Ectodermal cell (in vitro differentiated cells): ENCODE data around the gene FUBP3.

Experiments used
- H3K27ac ChIP-seq: 2 replicates; pipeline ENCODE4 v1.7.0; 2013; ENCODE audit warnings: mild to moderate bottlenecking, low read depth, low read length; ENCODE audit not compliant: insufficient read depth, poor library complexity, severe bottlenecking
- H3K27me3 ChIP-seq: 2 replicates; pipeline ENCODE4 v1.7.0; 2013; ENCODE audit warnings: mild to moderate bottlenecking, low read length; ENCODE audit not compliant: insufficient read depth, control insufficient read depth, poor library complexity, severe bottlenecking
- H3K36me3 ChIP-seq: one replicate; pipeline ENCODE4 v1.7.0; 2013; ENCODE audit warnings: low read length; ENCODE audit not compliant: control insufficient read depth, insufficient read depth
- H3K4me1 ChIP-seq: one replicate; pipeline ENCODE4 v1.7.0; 2013; ENCODE audit warnings: low read length; ENCODE audit not compliant: control insufficient read depth, insufficient read depth
- H3K4me3 ChIP-seq: 2 replicates; pipeline ENCODE4 v1.7.0; 2013; ENCODE audit warnings: low read depth, low read length, control low read depth; ENCODE audit not compliant: insufficient read depth
- H3K9me3 ChIP-seq: 2 replicates; pipeline ENCODE4 v1.7.0; 2013; ENCODE audit warnings: mild to moderate bottlenecking, low read length, moderate library complexity; ENCODE audit not compliant: control insufficient read depth
- WGBS, 2 experiments: methylation state at CpG; one replicate each; pipeline ENCODE4 v1.1.7; 2013; ENCODE audit warnings: missing lambda C conversion rate in 2 of 2; 5-methylcytosine and 5-hydroxymethylcytosine counted together

The FUBP3 gene

DNA sequence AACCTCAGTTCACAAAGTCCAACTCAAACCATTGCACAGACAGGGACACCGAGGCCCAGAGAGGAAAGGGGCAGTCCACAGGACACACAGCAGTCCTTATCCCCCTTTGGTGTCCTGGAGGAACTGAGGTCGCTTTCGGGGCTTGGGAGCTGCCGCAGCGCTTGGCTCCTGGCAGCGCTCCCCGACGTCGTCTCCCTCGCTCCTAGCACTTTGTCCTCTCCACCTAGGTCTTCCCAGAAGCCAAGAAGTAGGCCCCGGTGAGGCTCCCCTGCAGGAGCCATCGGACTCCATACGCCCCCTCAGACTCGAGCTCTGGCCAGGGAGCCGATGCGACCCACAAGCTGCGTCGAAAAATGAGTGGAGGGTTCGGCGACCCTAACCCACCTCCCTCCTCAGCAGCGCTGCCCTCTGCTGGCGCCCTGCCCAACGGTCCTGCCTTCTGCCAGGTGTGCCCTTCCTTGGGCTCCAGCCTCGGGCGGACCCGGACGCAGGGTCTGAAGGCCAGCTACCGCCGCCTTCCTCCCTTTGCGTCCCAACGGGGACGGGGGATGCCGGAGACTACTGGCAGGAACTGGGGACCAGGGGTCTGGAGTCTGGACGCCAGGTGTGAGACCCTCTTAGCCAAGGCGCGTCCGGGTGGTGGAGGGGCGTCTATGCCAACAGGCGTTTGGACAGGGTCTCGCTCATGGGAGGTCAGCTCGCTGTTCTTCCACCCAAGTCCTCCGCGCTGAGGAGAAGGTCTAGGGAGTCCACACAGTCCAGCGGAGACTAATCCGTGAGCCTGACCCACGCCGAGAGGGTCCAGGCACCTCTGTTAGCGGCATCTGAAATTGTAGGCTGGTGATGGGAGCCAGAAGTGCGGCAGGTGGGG lies 83.0 kb downstream of the FUBP3 start:
- Histone ChIP-seq H3K4me1 (peaks cover 52% of the 10 kb centered on the region), H3K4me3 (no peak overlapping the region)
- 6% methylated on average over 49 of the region's 49 CpGs for WGBS, 2 experiments

DNA sequence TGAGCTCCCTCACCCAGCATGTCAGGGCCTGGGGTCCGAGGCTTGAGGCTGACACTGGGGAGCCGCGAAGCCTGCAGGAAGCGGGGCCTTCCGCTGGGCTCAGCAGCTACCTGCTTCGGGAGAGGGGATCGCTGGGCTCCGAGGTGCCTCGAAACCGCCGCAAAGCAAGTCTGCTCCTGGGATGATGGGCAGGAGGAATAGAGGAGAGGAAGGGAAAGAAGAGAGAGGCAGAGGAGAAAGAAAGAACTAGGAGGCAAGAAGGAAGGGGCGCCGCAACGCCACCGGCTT lies 83.5 kb downstream of the FUBP3 start:
- Histone ChIP-seq H3K9me3 (no peaks in the 10 kb centered on the region), H3K4me3 (peak overlapping the region; percentile 12), H3K27me3 (peaks cover 100% of the 10 kb centered on the region), H3K36me3 (no peaks in the 10 kb centered on the region), H3K27ac (no peak overlapping the region), H3K4me1 (peaks cover 52% of the 10 kb centered on the region)
- 3 to 4% methylated on average over 15 of the region's 15 CpGs for WGBS, 2 experiments

More for the DNA sequence above, 83.0 kb downstream of the FUBP3 start:
- H3K36me3 ChIP-seq = no peaks in the 10 kb centered on the region
- H3K27me3 ChIP-seq = peaks cover 100% of the 10 kb centered on the region
- H3K9me3 ChIP-seq = no peaks in the 10 kb centered on the region
- H3K27ac ChIP-seq = no peak overlapping the region

DNA sequence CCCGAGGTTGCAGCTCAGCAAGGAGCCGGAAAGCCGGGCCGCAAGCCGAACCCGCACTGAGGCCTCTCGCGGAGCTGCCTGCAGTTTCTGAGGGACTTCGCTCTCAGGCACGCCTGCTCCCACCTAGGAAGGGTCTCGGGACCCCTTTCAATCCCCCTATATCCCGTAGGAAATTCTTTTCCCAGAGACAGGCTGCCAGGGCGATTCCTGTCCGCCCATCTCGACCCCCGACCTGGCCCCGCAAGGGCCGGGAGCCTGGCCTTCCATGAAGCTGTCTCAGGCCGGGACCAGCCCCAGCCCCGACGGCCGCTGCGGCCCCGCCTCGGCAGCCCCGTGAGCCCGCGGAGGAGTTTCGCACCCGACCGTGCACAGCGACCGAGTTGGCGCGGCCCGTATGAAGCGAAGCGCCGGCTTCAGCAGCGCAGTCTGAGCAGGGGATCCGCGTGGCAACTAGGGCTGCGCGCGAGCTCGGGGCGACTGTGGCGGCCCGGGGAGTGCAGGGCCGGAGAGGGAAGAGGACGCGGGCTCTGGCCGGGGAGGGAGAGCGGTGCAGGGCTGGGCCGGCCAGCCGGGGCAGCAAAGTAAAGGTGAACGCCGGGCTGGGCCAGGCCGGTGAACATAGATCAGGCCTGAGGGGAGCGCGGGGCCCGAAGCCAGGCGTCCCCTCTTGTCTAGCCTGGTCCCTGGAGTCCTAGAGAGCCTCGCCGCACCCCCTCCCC lies 84.0 kb downstream of the FUBP3 start:
- no peaks in the 10 kb centered on the region for H3K9me3 ChIP-seq
- H3K27me3 ChIP-seq = peaks cover 100% of the 10 kb centered on the region
- H3K36me3 ChIP-seq = no peaks in the 10 kb centered on the region
- H3K4me1 ChIP-seq = peaks cover 52% of the 10 kb centered on the region
- WGBS, 2 experiments = 2% methylated on average over 63 to 65 of the region's 65 CpGs
- no peak overlapping the region for H3K27ac ChIP-seq
- peak overlapping the region; percentile 12 for H3K4me3 ChIP-seq

DNA sequence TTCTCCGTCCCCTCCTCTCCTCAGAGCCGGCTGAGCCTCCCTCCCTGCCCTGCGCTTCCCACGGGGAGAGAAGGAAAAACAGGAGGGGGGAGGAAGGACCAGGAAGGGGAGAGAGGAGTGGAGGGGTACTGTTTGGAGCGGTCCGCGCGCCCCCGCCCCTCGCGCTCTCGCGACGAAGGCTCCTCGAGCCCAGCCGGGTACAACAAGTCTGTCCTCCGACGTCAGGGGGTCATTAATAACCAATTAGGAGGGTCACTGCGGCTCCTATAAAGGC lies 84.5 kb downstream of the FUBP3 start:
- WGBS, 2 experiments = 1% methylated on average over 17 to 19 of the region's 19 CpGs
- no peak overlapping the region for H3K4me3 ChIP-seq

GRCh38 chr9:130664251-130665028 lies 85.1 kb downstream of the FUBP3 start, which contains the start of gene PRDM12:
PRDM12 (plus strand) TSS chr9:130664594; CDS start chr9:130664654, 60 bp downstream.
- Histone ChIP-seq H3K27ac (no peak within 1 kb of the TSS), H3K9me3 (no peaks in the 10 kb centered on the region), H3K4me1 (peaks cover 52% of the 10 kb centered on the region), H3K27me3 (peaks cover 96% of the 10 kb centered on the region), H3K4me3 (peak within 1 kb of the TSS; percentile 12), H3K36me3 (no peaks in the 10 kb centered on the region)
- 1% methylated on average over 76 of the region's 76 CpGs for WGBS, 2 experiments

More for the DNA sequence above, 84.5 kb downstream of the FUBP3 start:
- no peak overlapping the region for H3K27ac ChIP-seq
- H3K27me3 ChIP-seq = peaks cover 100% of the 10 kb centered on the region
- H3K4me1 ChIP-seq = peaks cover 52% of the 10 kb centered on the region
- H3K9me3 ChIP-seq = no peaks in the 10 kb centered on the region
- H3K36me3 ChIP-seq = no peaks in the 10 kb centered on the region

GRCh38 chr9:130665029-130665430 lies 85.7 kb downstream of the FUBP3 start:
- no peak overlapping the region for H3K27ac ChIP-seq
- no peaks in the 10 kb centered on the region for H3K36me3 ChIP-seq
- no peak overlapping the region for H3K4me3 ChIP-seq
- 1% methylated on average over 18 to 23 of the region's 26 CpGs for WGBS, 2 experiments
- H3K27me3 ChIP-seq = peaks cover 96% of the 10 kb centered on the region
- H3K9me3 ChIP-seq = no peaks in the 10 kb centered on the region
- peaks cover 52% of the 10 kb centered on the region for H3K4me1 ChIP-seq

DNA sequence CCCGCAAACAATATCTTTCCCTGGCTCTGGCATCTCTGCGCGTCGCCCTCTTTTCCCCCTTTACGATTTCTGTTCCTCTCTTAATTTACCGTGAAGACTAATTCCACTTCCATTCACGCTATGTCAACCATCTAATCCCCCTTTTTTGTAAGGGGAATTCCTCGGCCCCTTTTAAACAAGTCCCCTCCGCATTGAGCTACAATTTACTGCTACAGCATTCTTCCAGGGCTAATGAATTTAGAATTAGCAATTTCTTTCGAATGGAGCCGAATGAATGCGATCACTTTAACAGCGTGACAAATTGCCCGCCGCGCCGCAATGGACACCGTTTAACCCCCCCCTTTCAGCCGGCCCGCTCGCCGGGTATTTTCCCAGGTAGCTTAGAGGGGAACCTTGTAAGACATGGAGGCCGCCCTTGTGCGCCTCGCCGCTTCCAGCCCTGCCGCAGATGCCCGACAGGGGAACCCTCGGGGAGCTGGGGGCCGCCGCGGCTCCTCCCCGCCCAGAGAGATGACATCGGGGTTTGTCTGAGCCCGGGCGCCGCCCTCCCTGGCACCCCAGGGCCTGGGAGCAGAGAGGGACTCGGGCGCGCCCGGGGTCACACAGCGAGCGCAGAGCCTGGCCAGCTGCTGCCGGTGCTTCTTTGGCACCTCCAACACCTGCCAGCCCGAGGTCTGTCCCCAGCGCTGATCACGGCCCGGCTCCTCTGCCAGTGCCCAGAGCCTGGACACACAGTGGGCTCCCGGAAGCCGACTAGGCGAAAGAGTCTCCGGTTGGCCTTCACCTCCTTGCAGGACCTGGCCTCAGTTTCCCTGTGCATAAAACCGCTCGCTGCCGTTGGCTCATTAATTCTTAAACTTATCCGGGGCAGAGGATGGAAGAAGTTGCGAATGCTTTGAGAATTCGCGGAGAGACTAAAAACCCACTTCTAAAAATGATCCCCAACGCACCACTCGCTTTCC lies 86.3 kb downstream of the FUBP3 start:
- Histone ChIP-seq H3K27me3 (peaks cover 96% of the 10 kb centered on the region), H3K4me1 (peaks cover 52% of the 10 kb centered on the region), H3K27ac (no peak overlapping the region), H3K4me3 (peak overlapping the region; percentile 18), H3K36me3 (no peaks in the 10 kb centered on the region), H3K9me3 (no peaks in the 10 kb centered on the region)
- 3 to 4% methylated on average over 61 of the region's 61 CpGs for WGBS, 2 experiments

GRCh38 chr9:130666393-130667119 lies 87.2 kb downstream of the FUBP3 start:
- Histone ChIP-seq H3K4me1 (peaks cover 49% of the 10 kb centered on the region), H3K27ac (no peak overlapping the region), H3K27me3 (peaks cover 95% of the 10 kb centered on the region), H3K4me3 (peak overlapping the region; percentile 18), H3K36me3 (no peaks in the 10 kb centered on the region), H3K9me3 (no peaks in the 10 kb centered on the region)
- 5% methylated on average over 60 of the region's 60 CpGs for WGBS, 2 experiments

- Histone ChIP-seq H3K27me3 (peaks cover 94% of the 10 kb centered on the region), H3K36me3 (no peaks in the 10 kb centered on the region), H3K9me3 (no peaks in the 10 kb centered on the region), H3K4me1 (peaks cover 44% of the 10 kb centered on the region), H3K27ac (no peak overlapping the region), H3K4me3 (no peak overlapping the region)
- 41 to 44% methylated on average over 4 of the region's 4 CpGs for WGBS, 2 experiments
Measured at GRCh38 chr9:130667120-130667435, 87.7 kb downstream of the FUBP3 start.
